K562 (cell line): ENCODE results near the gene TP53TG5. TPM values are rescaled to one million over a fixed set of nuclear protein-coding genes. Genes with fewer than 3 reads are reported as not detected.

Experiments used
- ESRRA ChIP-seq: fragments of 450-650 bp; IDR thresholded peaks from 2 replicates; pipeline ENCODE4 v1.6.1; 2014; ENCODE audit warnings: low read depth, mild to moderate bottlenecking, moderate library complexity, borderline replicate concordance
- ESRRB ChIP-seq: fragments of 250-450 bp; sonication (Bioruptor Pico); IDR thresholded peaks from 2 replicates; pipeline ENCODE4 v1.5.0; 2020; ENCODE audit warnings: mild to moderate bottlenecking, moderate library complexity, borderline replicate concordance
- FIP1L1 ChIP-seq: fragments of 200-400 bp; formaldehyde crosslinking; IDR thresholded peaks from 2 replicates; pipeline ENCODE4 v1.6.1; 2018; ENCODE audit warnings: mild to moderate bottlenecking, low read depth, low read length; ENCODE audit not compliant: poor library complexity, severe bottlenecking
- FOXK2 ChIP-seq, 2 experiments: fragments of 450-650 bp; IDR thresholded peaks in 1 of 2; conservative IDR thresholded peaks in 1 of 2; 2 replicates each; pipeline ENCODE4 v1.6.1; 2016; ENCODE audit warnings: low read depth in 2 of 2, mild to moderate bottlenecking in 1 of 2
- MTF1 ChIP-seq: fragments of 250-450 bp; sonication (Bioruptor Pico); IDR thresholded peaks from 2 replicates; pipeline ENCODE4 v1.9.0; 2021; ENCODE audit warnings: moderate library complexity, mild to moderate bottlenecking, inconsistent platforms, borderline replicate concordance
- NFRKB ChIP-seq: fragments of 450-650 bp; IDR thresholded peaks from 2 replicates; pipeline ENCODE4 v1.6.1; 2016; ENCODE audit warnings: low read depth
- RBM17 ChIP-seq: fragments of 200-400 bp; formaldehyde crosslinking; IDR thresholded peaks from 2 replicates; pipeline ENCODE4 v1.6.1; 2017; ENCODE audit warnings: low read depth, mild to moderate bottlenecking, low read length, borderline replicate concordance
- SMAD1 ChIP-seq: fragments of 150-350 bp; IDR thresholded peaks from 2 replicates; pipeline ENCODE4 v1.6.1; 2014; ENCODE audit warnings: low read length, low read depth; ENCODE audit not compliant: partially characterized antibody
- SRF ChIP-seq, 2 experiments: fragments of 250-450, 450-650 bp in 1 of 2; sonication (Bioruptor Pico) in 1 of 2; sonication (generic) in 1 of 2; formaldehyde crosslinking; IDR thresholded peaks; 2 replicates each; pipeline versions ENCODE4 v1.5.0 to v1.5.1; 2020 to 2022; ENCODE audit warnings: mild to moderate bottlenecking in 1 of 2, missing genetic modification reagents in 1 of 2
- YBX1 ChIP-seq: fragments of 450-650 bp; IDR thresholded peaks from 2 replicates; pipeline ENCODE4 v1.7.1; 2016; ENCODE audit warnings: mild to moderate bottlenecking
- ZNF165 ChIP-seq: fragments of 250-450 bp; sonication (Bioruptor Pico); IDR thresholded peaks from 2 replicates; pipeline ENCODE4 v1.4.0; 2020; ENCODE audit warnings: borderline replicate concordance
- polyA plus RNA-seq, 8 experiments: library from polyadenylated mRNA; depleted of rRNA in 4 of 8; stranded (reverse) in 5 of 8; unstranded in 3 of 8; fragments of >200 nt; fragmentation: Nextera tagmentation in 2 of 8; fragmentation: Illumina TruSeq in 1 of 8; extraction: Ambion mirVana in 2 of 8; extraction: Trizol in 1 of 8; gene quantifications; 2 replicates each; pipeline versions ENCODE4 v1.2.1 to v1.2.3, GENCODE V29; 2011 to 2014; ENCODE audit warnings: inconsistent platforms in 1 of 8, missing spikeins in 1 of 8
- total RNA-seq, 7 experiments: library from RNA; depleted of rRNA in 6 of 7; stranded (reverse); fragments of >200 nt in 6 of 7; fragmentation: Illumina TruSeq in 2 of 7; extraction: Trizol in 2 of 7; gene quantifications; 2 replicates each; pipeline versions ENCODE4 v1.2.1 to v1.2.3, GENCODE V29; 2011 to 2021; ENCODE audit warnings: low replicate concordance in 1 of 7
- TF ChIP-seq, protein P1 (sequence below): sonication (generic); formaldehyde crosslinking; IDR thresholded peaks from 2 replicates; pipeline ENCODE4 v1.8.0; 2023; ENCODE audit warnings: mild to moderate bottlenecking, missing genetic modification reagents
- TF ChIP-seq, protein P2 (sequence below): fragments of 250-450 bp; sonication (Bioruptor Pico); IDR thresholded peaks from 2 replicates; pipeline ENCODE4 v1.8.0; 2022; ENCODE audit warnings: inconsistent platforms
- TF ChIP-seq, protein P3 (sequence below): fragments of 250-450 bp; sonication (Bioruptor Pico); IDR thresholded peaks from 2 replicates; pipeline ENCODE4 v1.8.0; 2021; ENCODE audit warnings: borderline replicate concordance, mild to moderate bottlenecking, moderate library complexity; ENCODE audit not compliant: poor library complexity, severe bottlenecking
- TF ChIP-seq, protein P4 (sequence below): fragments of 250-450 bp; sonication (Bioruptor Pico); IDR thresholded peaks from 2 replicates; pipeline ENCODE4 v1.5.0; 2021; ENCODE audit warnings: mild to moderate bottlenecking, moderate library complexity

Gene TP53TG5
- total and polyA plus RNA-seq, 9 of the 15 experiments (the other 6 are each of a cell fraction or from before 2014, with no cell fraction given) = 0.04 to 0.05 (median 0.04) TPM; not detected in 6

DNA sequence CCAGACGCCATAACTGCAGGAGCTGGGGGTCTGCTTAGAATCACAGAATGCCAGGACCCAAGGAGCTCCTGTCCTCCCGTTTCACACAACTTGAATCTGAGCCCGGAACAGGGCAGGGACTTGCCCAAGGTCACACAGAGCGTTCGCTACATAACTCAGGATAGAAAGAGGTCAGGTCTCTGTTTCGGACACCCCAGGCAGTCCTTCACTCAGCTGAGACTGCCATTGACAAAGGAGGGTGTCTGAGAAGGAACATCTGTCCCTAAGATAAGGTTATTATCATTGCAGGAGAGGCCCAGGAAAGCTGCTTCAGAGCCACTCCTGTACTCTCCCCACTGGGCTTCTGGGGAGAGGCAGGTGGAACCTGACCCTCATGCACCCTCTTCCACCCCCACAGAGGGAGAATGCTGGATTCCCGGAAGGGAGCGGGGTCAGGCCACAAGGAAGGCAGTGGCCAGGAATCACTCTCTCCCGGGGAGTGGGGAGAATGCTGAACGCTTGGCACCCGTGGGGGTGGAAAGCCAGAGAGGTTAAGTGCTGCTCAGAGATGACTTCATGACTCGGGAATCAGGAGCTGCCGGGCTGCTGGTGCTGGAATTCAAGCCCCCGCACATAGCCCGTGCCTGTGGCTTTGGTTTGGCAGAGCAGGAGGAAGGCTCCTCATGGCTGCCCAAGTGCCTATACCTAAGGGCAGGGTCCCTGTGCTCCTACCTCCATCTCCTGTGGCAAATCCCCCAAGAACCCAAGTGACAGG, 40.6 kb downstream of the TP53TG5 start (continued):
- TF ChIP-seq, protein P1, sequence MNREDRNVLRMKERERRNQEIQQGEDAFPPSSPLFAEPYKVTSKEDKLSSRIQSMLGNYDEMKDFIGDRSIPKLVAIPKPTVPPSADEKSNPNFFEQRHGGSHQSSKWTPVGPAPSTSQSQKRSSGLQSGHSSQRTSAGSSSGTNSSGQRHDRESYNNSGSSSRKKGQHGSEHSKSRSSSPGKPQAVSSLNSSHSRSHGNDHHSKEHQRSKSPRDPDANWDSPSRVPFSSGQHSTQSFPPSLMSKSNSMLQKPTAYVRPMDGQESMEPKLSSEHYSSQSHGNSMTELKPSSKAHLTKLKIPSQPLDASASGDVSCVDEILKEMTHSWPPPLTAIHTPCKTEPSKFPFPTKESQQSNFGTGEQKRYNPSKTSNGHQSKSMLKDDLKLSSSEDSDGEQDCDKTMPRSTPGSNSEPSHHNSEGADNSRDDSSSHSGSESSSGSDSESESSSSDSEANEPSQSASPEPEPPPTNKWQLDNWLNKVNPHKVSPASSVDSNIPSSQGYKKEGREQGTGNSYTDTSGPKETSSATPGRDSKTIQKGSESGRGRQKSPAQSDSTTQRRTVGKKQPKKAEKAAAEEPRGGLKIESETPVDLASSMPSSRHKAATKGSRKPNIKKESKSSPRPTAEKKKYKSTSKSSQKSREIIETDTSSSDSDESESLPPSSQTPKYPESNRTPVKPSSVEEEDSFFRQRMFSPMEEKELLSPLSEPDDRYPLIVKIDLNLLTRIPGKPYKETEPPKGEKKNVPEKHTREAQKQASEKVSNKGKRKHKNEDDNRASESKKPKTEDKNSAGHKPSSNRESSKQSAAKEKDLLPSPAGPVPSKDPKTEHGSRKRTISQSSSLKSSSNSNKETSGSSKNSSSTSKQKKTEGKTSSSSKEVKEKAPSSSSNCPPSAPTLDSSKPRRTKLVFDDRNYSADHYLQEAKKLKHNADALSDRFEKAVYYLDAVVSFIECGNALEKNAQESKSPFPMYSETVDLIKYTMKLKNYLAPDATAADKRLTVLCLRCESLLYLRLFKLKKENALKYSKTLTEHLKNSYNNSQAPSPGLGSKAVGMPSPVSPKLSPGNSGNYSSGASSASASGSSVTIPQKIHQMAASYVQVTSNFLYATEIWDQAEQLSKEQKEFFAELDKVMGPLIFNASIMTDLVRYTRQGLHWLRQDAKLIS (CRISPR knock-in tag) = no peak
- TF ChIP-seq MTF1 (CRISPR knock-in tag) (no peak), YBX1 (no peak), SRF (CRISPR knock-in tag; IDR thresholded peaks at IDR 0.05) (no peak), RBM17 (no peak), SMAD1 (no peak), ZNF165 (CRISPR knock-in tag) (no peak), FIP1L1 (no peak), NFRKB (no peak), FOXK2 (conservative IDR thresholded peaks at IDR 0.05 in 1 of 2, IDR thresholded peaks at IDR 0.05 in 1 of 2; ENCODE audit: low read depth in 2 of 2) (no peak), ESRRA (peak; percentile 82), ESRRB (CRISPR knock-in tag) (no peak)
- TF ChIP-seq, protein P2, sequence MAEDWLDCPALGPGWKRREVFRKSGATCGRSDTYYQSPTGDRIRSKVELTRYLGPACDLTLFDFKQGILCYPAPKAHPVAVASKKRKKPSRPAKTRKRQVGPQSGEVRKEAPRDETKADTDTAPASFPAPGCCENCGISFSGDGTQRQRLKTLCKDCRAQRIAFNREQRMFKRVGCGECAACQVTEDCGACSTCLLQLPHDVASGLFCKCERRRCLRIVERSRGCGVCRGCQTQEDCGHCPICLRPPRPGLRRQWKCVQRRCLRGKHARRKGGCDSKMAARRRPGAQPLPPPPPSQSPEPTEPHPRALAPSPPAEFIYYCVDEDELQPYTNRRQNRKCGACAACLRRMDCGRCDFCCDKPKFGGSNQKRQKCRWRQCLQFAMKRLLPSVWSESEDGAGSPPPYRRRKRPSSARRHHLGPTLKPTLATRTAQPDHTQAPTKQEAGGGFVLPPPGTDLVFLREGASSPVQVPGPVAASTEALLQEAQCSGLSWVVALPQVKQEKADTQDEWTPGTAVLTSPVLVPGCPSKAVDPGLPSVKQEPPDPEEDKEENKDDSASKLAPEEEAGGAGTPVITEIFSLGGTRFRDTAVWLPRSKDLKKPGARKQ (CRISPR knock-in tag) = no peak
- TF ChIP-seq, protein P3, sequence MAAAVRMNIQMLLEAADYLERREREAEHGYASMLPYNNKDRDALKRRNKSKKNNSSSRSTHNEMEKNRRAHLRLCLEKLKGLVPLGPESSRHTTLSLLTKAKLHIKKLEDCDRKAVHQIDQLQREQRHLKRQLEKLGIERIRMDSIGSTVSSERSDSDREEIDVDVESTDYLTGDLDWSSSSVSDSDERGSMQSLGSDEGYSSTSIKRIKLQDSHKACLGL (CRISPR knock-in tag) = no peak
- TF ChIP-seq, protein P4, sequence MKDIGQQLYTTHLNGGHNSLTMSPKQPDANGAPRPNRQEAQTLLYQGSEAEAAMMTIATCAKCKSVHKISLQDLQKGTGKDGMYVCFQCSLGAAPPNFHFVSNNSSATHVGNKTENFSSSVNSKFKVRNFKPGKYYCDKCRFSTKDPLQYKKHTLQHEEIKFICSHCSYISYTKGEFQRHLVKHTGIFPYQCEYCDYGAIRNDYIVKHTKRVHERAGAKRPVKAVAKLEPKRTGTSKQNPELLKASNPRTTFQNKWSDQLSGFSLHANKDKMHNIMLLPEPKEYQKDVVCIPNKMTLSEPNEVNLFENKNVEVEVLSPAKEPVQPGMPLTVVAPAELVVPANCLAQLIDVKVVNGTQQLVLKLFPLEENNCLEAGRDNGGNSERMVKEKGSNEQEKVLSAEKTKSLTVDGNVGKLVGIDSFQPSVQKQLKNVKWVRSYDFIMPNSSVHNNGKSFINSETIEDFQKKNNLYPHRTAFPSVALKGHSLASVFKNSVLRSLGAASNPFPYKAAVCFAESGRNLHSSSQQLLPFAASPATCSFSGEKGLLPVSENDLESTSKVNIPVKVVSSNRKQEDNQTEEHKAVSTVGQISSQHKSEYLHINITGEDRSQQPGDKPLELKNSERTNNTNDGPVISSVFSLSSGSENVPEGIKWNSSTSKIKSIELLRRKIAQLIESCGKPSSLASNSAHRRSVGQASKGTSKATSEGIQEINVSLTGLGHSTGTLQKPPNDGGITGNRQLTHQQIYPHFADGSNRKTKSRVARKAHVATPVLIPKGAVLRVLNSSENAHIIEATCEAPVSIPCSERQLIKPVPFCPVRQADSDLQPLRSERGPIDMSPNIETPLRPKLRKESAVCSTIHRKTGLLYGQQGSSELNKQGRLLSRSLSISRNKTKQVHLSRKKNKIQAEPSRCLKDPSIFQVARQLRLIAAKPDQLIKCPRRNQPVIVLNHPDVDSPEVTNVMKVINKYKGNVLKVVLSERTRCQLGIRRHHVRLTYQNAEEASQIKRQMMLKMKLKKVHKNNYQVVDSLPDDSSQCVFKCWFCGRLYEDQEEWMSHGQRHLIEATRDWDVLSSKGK (CRISPR knock-in tag) = no peak
